ENCODE measurements around the gene CYP2U1.

CYP2U1 gene

GRCh38 chr4:107978716-107979451, 47.5 kb downstream of the CYP2U1 start:
- H3K9me3 Mint-ChIP-seq: peaks cover 6% of the 10 kb centered on the region
- no peak for TF ChIP-seq CTCF (IDR thresholded peaks at IDR 0.05; ENCODE audit: unreplicated experiment in 3 of 3)
- no peaks in the 10 kb centered on the region for H3K4me1 Mint-ChIP-seq
- H3K27ac Mint-ChIP-seq: no peak overlapping the region
- no peaks in the 10 kb centered on the region for H3K36me3 Mint-ChIP-seq (ENCODE audit: low read depth)
- no peak overlapping the region for H3K4me3 Mint-ChIP-seq
- no peaks in the 10 kb centered on the region for H3K27me3 Mint-ChIP-seq (ENCODE audit: low read depth)

- no peaks in the 10 kb centered on the region for H3K36me3 Mint-ChIP-seq (ENCODE audit: low read depth)
- no peak overlapping the region for H3K27ac Mint-ChIP-seq
- H3K4me1 Mint-ChIP-seq: peaks cover 30% of the 10 kb centered on the region
- TF ChIP-seq CTCF (IDR thresholded peaks at IDR 0.05; ENCODE audit: unreplicated experiment in 3 of 3): no peak
- peak overlapping the region in 1 of 3 experiments; percentile 35 for H3K4me3 Mint-ChIP-seq
- no peaks in the 10 kb centered on the region for H3K27me3 Mint-ChIP-seq (ENCODE audit: low read depth)
- H3K9me3 Mint-ChIP-seq: no peaks in the 10 kb centered on the region
Measured at GRCh38 chr4:107987916-107988762, 56.8 kb downstream of the CYP2U1 start.

- H3K27me3 Mint-ChIP-seq (ENCODE audit: low read depth): no peaks in the 10 kb centered on the region
- no peak overlapping the region for H3K27ac Mint-ChIP-seq
Measured at GRCh38 chr4:107988763-107989035, 57.4 kb downstream of the CYP2U1 start.

GRCh38 chr4:107989162-107989536, 57.8 kb downstream of the CYP2U1 start:
- Mint-ChIP-seq H3K27me3 (ENCODE audit: low read depth) (no peaks in the 10 kb centered on the region), H3K27ac (peak overlapping the region in 2 of 3 experiments; percentile 31 to 86), H3K36me3 (ENCODE audit: low read depth) (no peaks in the 10 kb centered on the region), H3K9me3 (no peaks in the 10 kb centered on the region), H3K4me3 (peak overlapping the region; percentile 87 to 97 (median 92)), H3K4me1 (peaks cover 36% of the 10 kb centered on the region)
- no peak for TF ChIP-seq CTCF (IDR thresholded peaks at IDR 0.05; ENCODE audit: unreplicated experiment in 3 of 3)

More at GRCh38 chr4:107988763-107989035, 57.4 kb downstream of the CYP2U1 start:
- peaks cover 33% of the 10 kb centered on the region for H3K4me1 Mint-ChIP-seq
- H3K36me3 Mint-ChIP-seq (ENCODE audit: low read depth): no peaks in the 10 kb centered on the region
- TF ChIP-seq CTCF (IDR thresholded peaks at IDR 0.05; ENCODE audit: unreplicated experiment in 3 of 3): no peak
- H3K9me3 Mint-ChIP-seq: no peaks in the 10 kb centered on the region
- peak overlapping the region in 1 of 3 experiments; percentile 35 for H3K4me3 Mint-ChIP-seq

GRCh38 chr4:107989537-107990386, 58.4 kb downstream of the CYP2U1 start, which contains the start of gene HADH:
Gene HADH (plus strand): TSS chr4:107989889. CDS start chr4:107989933, 44 bp downstream.
- Mint-ChIP-seq H3K27ac (peak within 1 kb of the TSS; percentile 68 to 89 (median 78)), H3K4me1 (peaks cover 41% of the 10 kb centered on the region), H3K27me3 (ENCODE audit: low read depth) (no peaks in the 10 kb centered on the region), H3K36me3 (ENCODE audit: low read depth) (no peaks in the 10 kb centered on the region), H3K4me3 (peak within 1 kb of the TSS; percentile 92 to 97 (median 96)), H3K9me3 (no peaks in the 10 kb centered on the region)
- no peak for TF ChIP-seq CTCF (IDR thresholded peaks at IDR 0.05; ENCODE audit: unreplicated experiment in 3 of 3)
